Measurements from ENCODE around the gene XKR8. TPM values are rescaled to one million over a fixed set of nuclear protein-coding genes. Genes with fewer than 3 reads are reported as not detected.

XKR8 gene
- total and polyA plus RNA-seq, 2 of the 13 experiments (the other 11 are each of a cell fraction or from before 2014, with no cell fraction given), result 5.4 to 6.3 TPM

DNA sequence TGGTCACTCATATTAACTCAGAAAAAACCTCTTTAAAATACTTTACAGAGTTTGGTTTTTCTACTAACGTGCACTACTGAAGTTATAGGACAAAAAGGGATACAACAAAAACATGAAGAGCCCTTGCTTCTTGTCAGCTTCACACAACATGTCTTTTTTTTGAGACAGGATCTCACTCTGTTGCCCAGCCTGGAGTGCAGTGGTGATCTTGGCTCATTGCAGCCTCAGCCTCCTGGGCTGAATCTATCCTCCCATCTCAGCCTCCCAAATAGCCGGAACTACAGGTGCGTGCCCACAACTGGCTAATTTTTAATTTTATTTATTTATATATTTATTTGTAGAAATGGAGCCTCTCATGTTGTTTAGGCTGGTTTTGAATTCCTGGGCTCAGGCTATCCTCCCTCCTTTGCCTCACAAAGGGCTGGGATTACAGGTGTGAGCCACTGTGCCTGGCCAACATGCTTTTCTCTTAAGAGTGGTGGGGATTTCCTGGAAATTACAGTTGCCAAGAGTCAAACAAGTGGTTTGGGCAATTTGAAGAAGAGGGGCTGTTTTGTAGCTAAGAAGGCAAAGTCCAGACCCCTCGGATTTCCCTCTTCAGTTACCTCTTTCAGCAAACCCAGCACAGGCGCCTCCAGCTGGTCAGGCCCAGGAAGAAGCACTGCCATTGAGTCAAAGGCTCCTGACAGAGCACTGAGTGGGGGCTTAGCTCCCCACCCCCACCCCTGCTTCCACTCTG lies 31.4 kb upstream of the XKR8 start:
- WGBS (ENCODE audit: low lambda C conversion rate), result 15% methylated on average over 5 of the region's 5 CpGs
- Histone ChIP-seq H3K27ac (ENCODE audit: extremely low read length, insufficient read depth, low read length) (no peak overlapping the region), H2AFZ (ENCODE audit: low read length) (no peak overlapping the region), H3K9ac (ENCODE audit: insufficient read depth, low read depth, low read length) (no peak overlapping the region), H3K79me2 (ENCODE audit: insufficient read depth, low read length) (no peaks in the 10 kb centered on the region), H3K4me1 (ENCODE audit: insufficient read depth, low read length) (peaks cover 20% of the 10 kb centered on the region), H4K20me1 (ENCODE audit: insufficient read depth, low read length) (no peaks in the 10 kb centered on the region), H3K27me3 (ENCODE audit: control insufficient read depth in 1 of 2, insufficient read depth in 2 of 2, low read length in 2 of 2) (no peaks in the 10 kb centered on the region), H3K4me3 (replicated peaks in 1 of 3; ENCODE audit: insufficient read depth in 1 of 3, low read depth in 2 of 3, low read length in 3 of 3) (peak overlapping the region in 1 of 3 experiments; percentile 16; a peak in 1 of 6 replicates), H3K36me3 (replicated peaks in 1 of 2; ENCODE audit: control insufficient read depth in 1 of 2, insufficient read depth in 2 of 2, low read length in 2 of 2) (no peaks in the 10 kb centered on the region), H3K4me2 (ENCODE audit: low read depth, low read length) (peak overlapping the region; percentile 53; the same call in 1 of the 2 replicates), H3K9me3 (ENCODE audit: low read length) (no peaks in the 10 kb centered on the region)
- in situ Hi-C loops (cut with HindIII; ENCODE audit: extremely low pct_ligation_motif_present, low pct_unique_long_range_greater_than_20kb) (no loop called here), intact Hi-C loops (cut with micrococcal nuclease; ENCODE audit: unreplicated experiment) (loop anchor here (10.0 kb wide), 1 partner anchor 64 kb away; no protein-coding TSS in a partner anchor)
- CTCF ChIA-PET (ENCODE audit: low intra/inter-chr PET ratio, low total read pairs), result no interaction called here
- peak; percentile 31; the same call in 1 of the 3 replicates for ATAC-seq
- BruUV-seq (replicated peaks), result no TSS peak
- no peak for FAIRE-seq
- peak; percentile 37 for DNase-seq (ENCODE audit: low spot score)
- POLR2A ChIA-PET, result no interaction called here
- TF ChIP-seq REPIN1 (CRISPR knock-in tag; IDR thresholded peaks at IDR 0.05; ENCODE audit: borderline replicate concordance, low read depth) (no peak), HNF4G (IDR thresholded peaks at IDR 0.05; ENCODE audit: borderline replicate concordance, low read depth, low read length) (peak; percentile 35; the same call in 1 of the 2 replicates), HNF4G (CRISPR knock-in tag; IDR thresholded peaks at IDR 0.05; ENCODE audit: borderline replicate concordance, low read depth) (no peak), ZFYVE20 (CRISPR knock-in tag; IDR thresholded peaks at IDR 0.05; ENCODE audit: borderline replicate concordance, low read depth) (no peak), ZNF224 (CRISPR knock-in tag; IDR thresholded peaks at IDR 0.05) (no peak), DPF2 (CRISPR knock-in tag; IDR thresholded peaks at IDR 0.05; ENCODE audit: borderline replicate concordance, low read depth) (no peak), ZNF326 (CRISPR knock-in tag; IDR thresholded peaks at IDR 0.05; ENCODE audit: borderline replicate concordance) (no peak), ZNF121 (CRISPR knock-in tag; IDR thresholded peaks at IDR 0.05) (peak; percentile 65), HDAC1 (CRISPR knock-in tag; IDR thresholded peaks at IDR 0.05) (0 out of 2 replicates have a peak, but pooled peaks have one; percentile 22), ZBTB8A (CRISPR knock-in tag; IDR thresholded peaks at IDR 0.05; ENCODE audit: borderline replicate concordance, low read depth) (no peak), SALL1 (CRISPR knock-in tag; IDR thresholded peaks at IDR 0.05) (0 out of 2 replicates have a peak, but pooled peaks have one; percentile 15)
- TF ChIP-seq, protein P1, sequence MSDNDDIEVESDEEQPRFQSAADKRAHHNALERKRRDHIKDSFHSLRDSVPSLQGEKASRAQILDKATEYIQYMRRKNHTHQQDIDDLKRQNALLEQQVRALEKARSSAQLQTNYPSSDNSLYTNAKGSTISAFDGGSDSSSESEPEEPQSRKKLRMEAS (IDR thresholded peaks at IDR 0.05), result no peak
- TF ChIP-seq, protein P2, sequence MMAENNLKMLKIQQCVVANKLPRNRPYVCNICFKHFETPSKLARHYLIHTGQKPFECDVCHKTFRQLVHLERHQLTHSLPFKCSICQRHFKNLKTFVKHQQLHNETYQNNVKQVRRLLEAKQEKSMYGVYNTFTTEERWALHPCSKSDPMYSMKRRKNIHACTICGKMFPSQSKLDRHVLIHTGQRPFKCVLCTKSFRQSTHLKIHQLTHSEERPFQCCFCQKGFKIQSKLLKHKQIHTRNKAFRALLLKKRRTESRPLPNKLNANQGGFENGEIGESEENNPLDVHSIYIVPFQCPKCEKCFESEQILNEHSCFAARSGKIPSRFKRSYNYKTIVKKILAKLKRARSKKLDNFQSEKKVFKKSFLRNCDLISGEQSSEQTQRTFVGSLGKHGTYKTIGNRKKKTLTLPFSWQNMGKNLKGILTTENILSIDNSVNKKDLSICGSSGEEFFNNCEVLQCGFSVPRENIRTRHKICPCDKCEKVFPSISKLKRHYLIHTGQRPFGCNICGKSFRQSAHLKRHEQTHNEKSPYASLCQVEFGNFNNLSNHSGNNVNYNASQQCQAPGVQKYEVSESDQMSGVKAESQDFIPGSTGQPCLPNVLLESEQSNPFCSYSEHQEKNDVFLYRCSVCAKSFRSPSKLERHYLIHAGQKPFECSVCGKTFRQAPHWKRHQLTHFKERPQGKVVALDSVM (CRISPR knock-in tag; IDR thresholded peaks at IDR 0.05), result peak; percentile 57; the same call in 1 of the 2 replicates
- TF ChIP-seq, protein P3, sequence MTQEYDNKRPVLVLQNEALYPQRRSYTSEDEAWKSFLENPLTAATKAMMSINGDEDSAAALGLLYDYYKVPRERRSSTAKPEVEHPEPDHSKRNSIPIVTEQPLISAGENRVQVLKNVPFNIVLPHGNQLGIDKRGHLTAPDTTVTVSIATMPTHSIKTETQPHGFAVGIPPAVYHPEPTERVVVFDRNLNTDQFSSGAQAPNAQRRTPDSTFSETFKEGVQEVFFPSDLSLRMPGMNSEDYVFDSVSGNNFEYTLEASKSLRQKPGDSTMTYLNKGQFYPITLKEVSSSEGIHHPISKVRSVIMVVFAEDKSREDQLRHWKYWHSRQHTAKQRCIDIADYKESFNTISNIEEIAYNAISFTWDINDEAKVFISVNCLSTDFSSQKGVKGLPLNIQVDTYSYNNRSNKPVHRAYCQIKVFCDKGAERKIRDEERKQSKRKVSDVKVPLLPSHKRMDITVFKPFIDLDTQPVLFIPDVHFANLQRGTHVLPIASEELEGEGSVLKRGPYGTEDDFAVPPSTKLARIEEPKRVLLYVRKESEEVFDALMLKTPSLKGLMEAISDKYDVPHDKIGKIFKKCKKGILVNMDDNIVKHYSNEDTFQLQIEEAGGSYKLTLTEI (CRISPR knock-in tag; conservative IDR thresholded peaks at IDR 0.05), result no peak
- TF ChIP-seq, protein P4, sequence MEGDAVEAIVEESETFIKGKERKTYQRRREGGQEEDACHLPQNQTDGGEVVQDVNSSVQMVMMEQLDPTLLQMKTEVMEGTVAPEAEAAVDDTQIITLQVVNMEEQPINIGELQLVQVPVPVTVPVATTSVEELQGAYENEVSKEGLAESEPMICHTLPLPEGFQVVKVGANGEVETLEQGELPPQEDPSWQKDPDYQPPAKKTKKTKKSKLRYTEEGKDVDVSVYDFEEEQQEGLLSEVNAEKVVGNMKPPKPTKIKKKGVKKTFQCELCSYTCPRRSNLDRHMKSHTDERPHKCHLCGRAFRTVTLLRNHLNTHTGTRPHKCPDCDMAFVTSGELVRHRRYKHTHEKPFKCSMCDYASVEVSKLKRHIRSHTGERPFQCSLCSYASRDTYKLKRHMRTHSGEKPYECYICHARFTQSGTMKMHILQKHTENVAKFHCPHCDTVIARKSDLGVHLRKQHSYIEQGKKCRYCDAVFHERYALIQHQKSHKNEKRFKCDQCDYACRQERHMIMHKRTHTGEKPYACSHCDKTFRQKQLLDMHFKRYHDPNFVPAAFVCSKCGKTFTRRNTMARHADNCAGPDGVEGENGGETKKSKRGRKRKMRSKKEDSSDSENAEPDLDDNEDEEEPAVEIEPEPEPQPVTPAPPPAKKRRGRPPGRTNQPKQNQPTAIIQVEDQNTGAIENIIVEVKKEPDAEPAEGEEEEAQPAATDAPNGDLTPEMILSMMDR (CRISPR knock-in tag; IDR thresholded peaks at IDR 0.05), result peak; percentile 58
- TF ChIP-seq, protein P5, sequence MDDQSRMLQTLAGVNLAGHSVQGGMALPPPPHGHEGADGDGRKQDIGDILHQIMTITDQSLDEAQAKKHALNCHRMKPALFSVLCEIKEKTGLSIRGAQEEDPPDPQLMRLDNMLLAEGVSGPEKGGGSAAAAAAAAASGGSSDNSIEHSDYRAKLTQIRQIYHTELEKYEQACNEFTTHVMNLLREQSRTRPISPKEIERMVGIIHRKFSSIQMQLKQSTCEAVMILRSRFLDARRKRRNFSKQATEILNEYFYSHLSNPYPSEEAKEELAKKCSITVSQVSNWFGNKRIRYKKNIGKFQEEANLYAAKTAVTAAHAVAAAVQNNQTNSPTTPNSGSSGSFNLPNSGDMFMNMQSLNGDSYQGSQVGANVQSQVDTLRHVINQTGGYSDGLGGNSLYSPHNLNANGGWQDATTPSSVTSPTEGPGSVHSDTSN (CRISPR knock-in tag; IDR thresholded peaks at IDR 0.05; ENCODE audit: borderline replicate concordance), result no peak

Data from HepG2 (cell line).